ENCODE results near the gene ARFGEF2.

GRCh38 chr20:48990467-48990866 lies 69.0 kb downstream of the ARFGEF2 start:
- TF ChIP-seq, protein P1, sequence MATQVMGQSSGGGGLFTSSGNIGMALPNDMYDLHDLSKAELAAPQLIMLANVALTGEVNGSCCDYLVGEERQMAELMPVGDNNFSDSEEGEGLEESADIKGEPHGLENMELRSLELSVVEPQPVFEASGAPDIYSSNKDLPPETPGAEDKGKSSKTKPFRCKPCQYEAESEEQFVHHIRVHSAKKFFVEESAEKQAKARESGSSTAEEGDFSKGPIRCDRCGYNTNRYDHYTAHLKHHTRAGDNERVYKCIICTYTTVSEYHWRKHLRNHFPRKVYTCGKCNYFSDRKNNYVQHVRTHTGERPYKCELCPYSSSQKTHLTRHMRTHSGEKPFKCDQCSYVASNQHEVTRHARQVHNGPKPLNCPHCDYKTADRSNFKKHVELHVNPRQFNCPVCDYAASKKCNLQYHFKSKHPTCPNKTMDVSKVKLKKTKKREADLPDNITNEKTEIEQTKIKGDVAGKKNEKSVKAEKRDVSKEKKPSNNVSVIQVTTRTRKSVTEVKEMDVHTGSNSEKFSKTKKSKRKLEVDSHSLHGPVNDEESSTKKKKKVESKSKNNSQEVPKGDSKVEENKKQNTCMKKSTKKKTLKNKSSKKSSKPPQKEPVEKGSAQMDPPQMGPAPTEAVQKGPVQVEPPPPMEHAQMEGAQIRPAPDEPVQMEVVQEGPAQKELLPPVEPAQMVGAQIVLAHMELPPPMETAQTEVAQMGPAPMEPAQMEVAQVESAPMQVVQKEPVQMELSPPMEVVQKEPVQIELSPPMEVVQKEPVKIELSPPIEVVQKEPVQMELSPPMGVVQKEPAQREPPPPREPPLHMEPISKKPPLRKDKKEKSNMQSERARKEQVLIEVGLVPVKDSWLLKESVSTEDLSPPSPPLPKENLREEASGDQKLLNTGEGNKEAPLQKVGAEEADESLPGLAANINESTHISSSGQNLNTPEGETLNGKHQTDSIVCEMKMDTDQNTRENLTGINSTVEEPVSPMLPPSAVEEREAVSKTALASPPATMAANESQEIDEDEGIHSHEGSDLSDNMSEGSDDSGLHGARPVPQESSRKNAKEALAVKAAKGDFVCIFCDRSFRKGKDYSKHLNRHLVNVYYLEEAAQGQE (IDR thresholded peaks at IDR 0.05; ENCODE audit: low read depth), result no peak
- no peak for TF ChIP-seq YY1 (IDR thresholded peaks at IDR 0.05; ENCODE audit: low read depth)
- TF ChIP-seq TAF1 (IDR thresholded peaks at IDR 0.05; ENCODE audit: low read depth), result no peak
- no peak for TF ChIP-seq TEAD4 (IDR thresholded peaks at IDR 0.05)
- TF ChIP-seq TCF12 (IDR thresholded peaks at IDR 0.05; ENCODE audit: low read depth), result no peak
- no peak for TF ChIP-seq EP300 (IDR thresholded peaks at IDR 0.05; ENCODE audit: borderline replicate concordance)
- TF ChIP-seq CEBPB (IDR thresholded peaks at IDR 0.05), result no peak
- no peak for TF ChIP-seq ZBTB7A (IDR thresholded peaks at IDR 0.05; ENCODE audit: low read depth)
- TF ChIP-seq EGR1 (IDR thresholded peaks at IDR 0.05), result no peak
- TF ChIP-seq RAD21 (IDR thresholded peaks at IDR 0.05; ENCODE audit: low read depth), result no peak
- no peak for TF ChIP-seq MAX (IDR thresholded peaks at IDR 0.05)
- TF ChIP-seq CREB1 (IDR thresholded peaks at IDR 0.05; ENCODE audit: low read depth), result no peak
- no peak for TF ChIP-seq FOXM1 (IDR thresholded peaks at IDR 0.05; ENCODE audit: borderline replicate concordance, low read depth)
- no peak for TF ChIP-seq NFIC (IDR thresholded peaks at IDR 0.05)
